Choroid plexus epithelial cell (primary cell): ENCODE data around the gene ERO1A.

Source experiments
- DNase-seq: peaks from one replicate; pipeline ENCODE4 v3.0.0-alpha.2; 2010; ENCODE audit warnings: low read depth
- H3K4me3 ChIP-seq: 2 replicates; pipeline ENCODE4 v1.5.1; 2011; ENCODE audit warnings: low read depth, mild to moderate bottlenecking, control low read depth, low read length, moderate library complexity
- CTCF ChIP-seq: conservative IDR thresholded peaks from 2 replicates; pipeline ENCODE4 v1.5.1; 2011; ENCODE audit warnings: low read depth, mild to moderate bottlenecking, control low read depth, inconsistent platforms, low read length, moderate library complexity

ERO1A gene

GRCh38 chr14:52695481-52696091, at the start of gene ERO1A:
Gene ERO1A, minus strand, starts transcription at chr14:52695558. Its CDS starts 77 bp downstream, at chr14:52695481.
- peak; percentile 82 for DNase-seq
- TF ChIP-seq CTCF: no peak
- H3K4me3 ChIP-seq: peak within 1 kb of the TSS; percentile 95

GRCh38 chr14:52741865-52742264, 46.5 kb upstream of the ERO1A start:
- TF ChIP-seq CTCF: no peak
- no peak for DNase-seq
- no peak overlapping the region for H3K4me3 ChIP-seq

GRCh38 chr14:52740751-52741150, 45.4 kb upstream of the ERO1A start:
- TF ChIP-seq CTCF: no peak
- DNase-seq: no peak
- no peak overlapping the region for H3K4me3 ChIP-seq

GRCh38 chr14:52738409-52738808, 43.1 kb upstream of the ERO1A start:
- no peak for DNase-seq
- H3K4me3 ChIP-seq: no peak overlapping the region
- TF ChIP-seq CTCF: no peak

- peak; percentile 50 for DNase-seq
- H3K4me3 ChIP-seq: no peak overlapping the region
- TF ChIP-seq CTCF: no peak
Measured at GRCh38 chr14:52735921-52736489, 40.6 kb upstream of the ERO1A start.

GRCh38 chr14:52733824-52734223, 38.5 kb upstream of the ERO1A start:
- DNase-seq: no peak
- H3K4me3 ChIP-seq: no peak overlapping the region
- TF ChIP-seq CTCF: no peak

- DNase-seq: peak; percentile 30
- H3K4me3 ChIP-seq: peak overlapping the region; percentile 75
- TF ChIP-seq CTCF: no peak
Measured at GRCh38 chr14:52730709-52731111, 35.4 kb upstream of the ERO1A start.
